ENCODE results near the gene PPP3CB. TPM values are rescaled to one million over a fixed set of nuclear protein-coding genes. Genes with fewer than 3 reads are reported as not detected.

Gene PPP3CB
- total RNA-seq, 1 experiment from 2014 or later, result 34.0 TPM

GRCh38 chr10:73456187-73456890, 39.5 kb downstream of the PPP3CB start:
- Histone ChIP-seq H3K79me2 (ENCODE audit: low read depth) (no peaks in the 10 kb centered on the region), H3K9me2 (ENCODE audit: insufficient read depth) (no peaks in the 10 kb centered on the region), H3K27me3 (ENCODE audit: insufficient read depth, low read depth) (no peaks in the 10 kb centered on the region), H3K4me2 (no peak overlapping the region), H2AFZ (no peak overlapping the region), H3K4me1 (replicated peaks; ENCODE audit: insufficient read depth) (no peaks in the 10 kb centered on the region), H3K27ac (no peak overlapping the region), H3K36me3 (ENCODE audit: low read depth) (no peaks in the 10 kb centered on the region), H3K9me3 (ENCODE audit: insufficient read depth, low read depth) (no peaks in the 10 kb centered on the region), H4K20me1 (ENCODE audit: insufficient read depth) (no peaks in the 10 kb centered on the region), H3K4me3 (no peak overlapping the region), H3F3A (ENCODE audit: insufficient read depth, low read depth) (no peaks in the 10 kb centered on the region)
- ChIA-PET POLR2A (ENCODE audit: unreplicated experiment) (interaction anchor here (0.6 kb wide), 1 partner anchor 274 kb away, joined by 4 read pairs; no protein-coding TSS in a partner anchor), CTCF (no interaction called here)
- BruUV-seq (replicated peaks), result no TSS peak
- TF ChIP-seq EZH2 (IDR thresholded peaks at IDR 0.05; ENCODE audit: low read depth) (no peak), CTCF (conservative IDR thresholded peaks at IDR 0.05) (no peak)
- DNase-seq, result no peak
- intact Hi-C loops (cut with micrococcal nuclease; ENCODE audit: unreplicated experiment), result no loop called here

DNA sequence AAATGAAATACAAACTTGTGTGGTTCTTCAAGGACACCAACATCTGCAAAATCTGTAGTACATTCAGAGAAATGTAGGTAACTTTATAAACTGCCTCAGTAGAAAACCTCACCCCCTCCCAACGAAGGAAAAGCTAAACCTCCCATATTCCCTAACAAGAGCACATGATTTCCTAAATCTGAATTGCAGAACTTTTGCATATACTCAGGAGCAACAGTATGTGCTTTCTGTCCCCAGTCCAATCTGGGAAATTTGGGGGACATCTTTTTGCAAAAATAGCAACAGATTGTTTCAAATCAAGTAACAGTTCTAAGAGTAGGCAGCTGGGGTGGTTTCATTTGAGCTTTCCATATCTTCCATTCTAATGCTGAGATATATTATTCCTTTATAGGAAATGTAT, 46.7 kb downstream of the PPP3CB start:
- intact Hi-C loops (cut with micrococcal nuclease; ENCODE audit: unreplicated experiment), result no loop called here
- H3K4me2 ChIP-seq, result no peak overlapping the region
- H3K27me3 ChIP-seq (ENCODE audit: insufficient read depth, low read depth), result no peaks in the 10 kb centered on the region
- H3K36me3 ChIP-seq (ENCODE audit: low read depth), result no peaks in the 10 kb centered on the region
- BruUV-seq (replicated peaks), result no TSS peak
- no peaks in the 10 kb centered on the region for H3F3A ChIP-seq (ENCODE audit: insufficient read depth, low read depth)
- ChIA-PET POLR2A (ENCODE audit: unreplicated experiment) (no interaction called here), CTCF (no interaction called here)
- DNase-seq, result no peak
- no peak overlapping the region for H3K4me3 ChIP-seq
- H3K4me1 ChIP-seq (replicated peaks; ENCODE audit: insufficient read depth), result no peaks in the 10 kb centered on the region
- no peak for TF ChIP-seq EZH2 (IDR thresholded peaks at IDR 0.05; ENCODE audit: low read depth)
- no peak for TF ChIP-seq CTCF (conservative IDR thresholded peaks at IDR 0.05)
- no peaks in the 10 kb centered on the region for H3K9me3 ChIP-seq (ENCODE audit: insufficient read depth, low read depth)
- H3K9me2 ChIP-seq (ENCODE audit: insufficient read depth), result no peaks in the 10 kb centered on the region
- H3K27ac ChIP-seq, result no peak overlapping the region
- no peak overlapping the region for H2AFZ ChIP-seq
- no peaks in the 10 kb centered on the region for H3K79me2 ChIP-seq (ENCODE audit: low read depth)
- no peaks in the 10 kb centered on the region for H4K20me1 ChIP-seq (ENCODE audit: insufficient read depth)

GRCh38 chr10:73448384-73448783, 47.4 kb downstream of the PPP3CB start:
- H3K27ac ChIP-seq, result no peak overlapping the region
- H2AFZ ChIP-seq, result no peak overlapping the region
- H3K9me2 ChIP-seq (ENCODE audit: insufficient read depth), result no peaks in the 10 kb centered on the region
- ChIA-PET CTCF (no interaction called here), POLR2A (ENCODE audit: unreplicated experiment) (no interaction called here)
- H3K36me3 ChIP-seq (ENCODE audit: low read depth), result no peaks in the 10 kb centered on the region
- intact Hi-C loops (cut with micrococcal nuclease; ENCODE audit: unreplicated experiment), result no loop called here
- TF ChIP-seq EZH2 (IDR thresholded peaks at IDR 0.05; ENCODE audit: low read depth), result no peak
- TF ChIP-seq CTCF (conservative IDR thresholded peaks at IDR 0.05), result no peak
- no peaks in the 10 kb centered on the region for H3K9me3 ChIP-seq (ENCODE audit: insufficient read depth, low read depth)
- no peaks in the 10 kb centered on the region for H3K4me1 ChIP-seq (replicated peaks; ENCODE audit: insufficient read depth)
- no peaks in the 10 kb centered on the region for H3F3A ChIP-seq (ENCODE audit: insufficient read depth, low read depth)
- no TSS peak for BruUV-seq (replicated peaks)
- no peak for DNase-seq
- no peak overlapping the region for H3K4me2 ChIP-seq
- H3K4me3 ChIP-seq, result no peak overlapping the region
- H3K27me3 ChIP-seq (ENCODE audit: insufficient read depth, low read depth), result no peaks in the 10 kb centered on the region
- no peaks in the 10 kb centered on the region for H4K20me1 ChIP-seq (ENCODE audit: insufficient read depth)
- H3K79me2 ChIP-seq (ENCODE audit: low read depth), result no peaks in the 10 kb centered on the region

Measured in PC-9 (cell line).